HPDE6-E6E7 (cell line): ENCODE data around the gene AGBL1.
A peak's percentile ranks its signal among the peaks of the same experiment; 100 is the strongest.

Experiments
- DNase-seq: peaks from one replicate; pipeline ENCODE4 v3.0.0; 2011; ENCODE audit warnings: missing footprints; ENCODE audit errors: extremely low spot score

Gene AGBL1

DNA sequence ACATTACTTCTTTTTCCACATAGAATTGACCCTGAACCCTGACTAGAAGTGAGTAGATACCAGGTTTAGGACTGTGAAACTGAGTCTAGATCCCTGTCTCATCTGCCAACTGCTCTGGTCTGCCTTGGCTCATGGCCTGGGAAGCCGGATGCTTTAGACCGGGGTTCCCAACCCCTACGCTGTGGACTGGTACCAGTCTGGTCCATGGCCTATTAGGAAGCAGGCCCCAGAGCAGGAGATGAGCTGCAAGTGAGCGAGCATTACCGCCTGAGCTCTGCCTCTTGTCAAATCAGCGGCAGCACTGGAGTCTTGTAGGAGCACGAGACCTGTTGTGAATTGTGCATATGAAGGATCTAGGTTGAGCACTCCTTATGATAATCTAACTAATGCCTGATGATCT, 734.2 kb downstream of the AGBL1 start:
- no peak for DNase-seq

DNA sequence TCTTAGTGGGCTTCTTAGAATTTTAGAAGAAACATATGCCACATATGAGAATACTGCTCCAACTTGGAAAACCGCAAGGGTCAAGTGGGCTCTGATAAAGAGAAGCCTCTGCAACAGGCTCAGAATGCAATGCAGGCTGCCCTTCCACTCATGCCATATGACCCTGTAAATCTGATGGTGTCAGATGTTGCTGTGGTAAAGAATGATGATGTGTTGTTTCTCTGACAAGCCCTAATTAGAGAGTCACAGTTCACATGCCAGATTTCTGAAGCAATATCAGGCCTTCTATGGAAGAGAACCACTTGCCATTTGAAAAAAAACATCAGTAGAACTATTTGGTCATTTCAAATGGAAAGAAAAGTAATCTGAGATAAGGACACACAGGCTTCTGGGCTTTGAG, 749.6 kb downstream of the AGBL1 start:
- DNase-seq = no peak

DNA sequence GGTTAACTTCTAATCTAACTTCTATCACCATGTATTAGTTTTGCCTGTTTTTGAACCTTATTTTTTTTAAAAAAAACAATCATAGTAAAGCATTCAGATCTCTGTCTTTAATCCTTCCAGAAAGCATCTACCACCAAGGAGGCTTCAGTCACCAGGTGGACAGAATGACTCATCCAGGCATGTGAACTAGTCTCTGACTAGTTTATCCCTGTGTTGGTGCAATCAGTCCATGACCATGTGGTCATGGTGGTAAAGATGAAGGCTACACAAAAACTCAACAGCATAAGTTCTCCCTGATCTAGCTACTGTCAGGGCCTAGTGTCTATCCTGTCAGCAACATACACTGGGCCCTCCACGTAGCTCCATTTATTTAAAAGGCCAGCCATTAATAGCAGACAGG, 750.6 kb downstream of the AGBL1 start:
- peak; percentile 3 for DNase-seq

DNA sequence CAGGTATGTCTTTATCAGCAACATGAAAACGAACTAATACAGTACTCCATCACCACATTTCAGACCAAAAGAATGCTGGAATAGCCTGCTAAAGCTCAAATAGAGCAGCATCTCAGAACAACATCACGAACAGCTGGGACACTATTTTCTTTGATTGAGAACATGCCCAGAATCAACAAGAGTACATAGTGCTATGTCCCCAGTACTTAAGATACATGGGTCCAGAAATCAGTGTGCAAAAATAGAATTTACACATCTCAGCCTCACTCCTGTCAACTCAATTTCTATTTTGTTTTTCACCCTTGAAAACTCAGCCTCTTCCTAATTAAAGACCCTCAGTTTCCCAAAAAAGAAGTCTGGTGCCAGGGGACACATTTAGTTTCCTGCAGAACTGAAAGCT, 753.9 kb downstream of the AGBL1 start:
- DNase-seq = no peak

DNA sequence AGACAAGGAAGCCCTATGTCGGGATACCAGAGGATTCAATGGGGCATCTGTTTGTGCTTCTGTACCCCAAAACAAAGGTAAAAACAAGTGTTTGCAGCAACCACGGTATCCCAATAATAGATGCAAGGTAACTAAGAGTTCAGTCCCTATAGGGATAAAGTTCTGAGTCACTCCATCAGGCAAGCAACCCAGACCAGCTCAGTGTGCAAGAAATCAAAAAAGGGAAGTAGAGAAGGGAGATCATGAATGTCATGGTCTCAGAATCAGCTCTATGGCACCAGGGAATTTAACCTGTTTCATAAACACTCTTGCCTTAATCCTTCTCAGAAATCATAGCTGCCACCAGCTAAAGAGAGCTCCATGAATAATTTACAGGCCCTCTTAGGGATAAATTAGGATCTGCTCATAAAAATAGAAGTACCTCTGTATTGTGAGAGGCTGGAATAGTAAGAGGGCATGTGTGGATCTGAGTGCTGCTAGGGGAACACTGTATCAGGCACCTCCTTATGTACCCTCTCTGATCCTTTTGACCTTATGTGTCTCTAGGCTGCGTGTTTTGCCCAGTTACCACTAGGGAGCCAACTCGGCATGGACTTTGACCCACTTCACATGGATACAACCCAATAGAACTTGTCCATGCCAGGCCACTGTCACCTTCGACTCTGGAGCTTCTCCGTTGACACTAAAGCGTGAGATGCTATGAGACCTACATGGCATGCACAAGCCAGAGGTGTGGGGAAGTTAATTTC, 754.6 kb downstream of the AGBL1 start:
- DNase-seq = no peak

DNA sequence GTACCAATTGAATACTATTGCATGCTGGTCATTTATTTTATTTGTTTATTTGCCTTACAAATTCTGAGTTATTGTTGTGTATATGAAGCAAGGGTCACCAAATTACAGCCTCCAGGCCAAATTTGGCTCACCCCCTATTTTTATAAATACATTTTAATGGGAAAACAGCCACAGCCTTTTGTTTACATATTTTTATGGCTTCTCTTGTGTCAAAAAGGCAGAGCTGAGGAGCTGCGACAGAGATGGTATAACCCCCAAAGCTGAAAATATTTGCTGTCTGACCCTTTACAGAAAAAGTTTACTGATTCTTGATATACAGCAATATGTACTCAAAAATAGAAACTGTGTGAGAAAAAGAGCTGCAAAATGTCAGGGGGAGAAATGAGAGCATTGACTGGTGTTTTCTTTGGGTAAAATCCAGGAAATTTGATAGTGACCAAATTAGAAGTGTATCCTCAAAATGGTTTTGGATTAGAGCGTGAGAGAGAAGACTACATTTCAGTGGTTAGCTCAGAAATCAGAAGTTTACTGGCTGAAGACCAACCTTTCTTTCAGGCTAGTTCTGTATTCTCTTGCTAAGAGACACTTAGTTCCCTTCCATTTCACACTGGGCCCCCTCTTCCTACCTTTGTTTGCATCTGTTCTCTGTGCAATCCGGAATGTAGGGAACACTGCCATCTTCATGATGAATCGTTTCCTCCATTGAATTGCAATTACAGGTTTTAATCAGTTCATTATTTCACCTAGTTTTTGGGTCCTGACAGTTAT, 757.8 kb downstream of the AGBL1 start:
- DNase-seq = no peak

DNA sequence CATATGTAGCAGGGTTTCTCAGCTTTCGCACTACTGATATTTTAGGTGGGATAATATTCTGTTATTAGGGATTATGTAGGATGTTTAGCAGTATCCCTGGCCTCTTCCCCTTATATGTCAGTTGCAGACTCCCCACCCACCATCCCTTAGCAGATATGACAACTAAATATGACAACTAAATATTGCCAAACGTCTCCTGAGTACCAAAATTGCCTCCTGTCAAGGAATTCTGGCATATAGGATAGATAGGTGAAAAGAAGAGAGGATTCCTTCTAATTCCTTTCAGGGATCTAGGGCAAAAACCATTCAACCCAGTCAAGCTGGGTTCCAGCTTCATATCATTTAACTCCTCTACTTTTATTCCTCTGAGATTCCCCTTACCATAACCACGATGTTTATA, 759.8 kb downstream of the AGBL1 start:
- DNase-seq = no peak

DNA sequence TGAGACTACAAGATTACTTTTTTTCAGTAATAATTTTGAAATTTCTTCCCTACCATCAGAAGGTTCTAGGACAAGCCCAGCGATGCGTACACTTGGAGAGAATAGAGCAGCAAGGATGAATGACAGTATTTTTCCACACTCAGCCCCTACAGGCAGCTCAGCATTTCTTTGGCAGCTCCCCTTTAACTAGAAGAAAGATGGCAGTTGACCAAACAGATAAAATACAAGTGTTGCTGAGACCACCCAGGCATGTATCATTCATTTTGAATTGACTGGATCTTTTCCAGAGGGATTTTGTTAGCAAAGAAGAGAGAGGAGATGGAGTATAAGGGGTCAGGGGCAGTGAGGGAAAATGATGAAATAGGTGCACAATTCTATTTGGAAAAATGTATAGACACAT, 761.3 kb downstream of the AGBL1 start:
- DNase-seq = no peak

DNA sequence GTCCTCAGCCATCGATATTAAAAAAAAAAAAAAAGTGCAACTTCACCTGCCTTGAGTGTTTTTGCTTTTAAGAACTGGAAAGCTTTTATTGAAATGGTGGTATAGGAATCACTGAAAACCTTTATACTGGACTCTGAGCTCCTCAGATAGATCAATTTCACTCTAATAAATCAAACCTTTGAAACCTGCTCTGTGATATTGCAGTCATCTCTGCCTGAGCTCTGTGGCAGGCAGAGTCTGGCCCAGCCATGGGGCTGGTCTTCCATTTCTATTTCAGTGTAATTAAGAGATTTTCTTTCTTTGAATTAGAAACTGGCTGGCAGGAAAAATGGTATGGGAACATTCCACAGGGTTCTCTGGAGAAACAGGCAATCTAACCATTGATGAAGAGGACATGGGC, 762.5 kb downstream of the AGBL1 start:
- DNase-seq = no peak

DNA sequence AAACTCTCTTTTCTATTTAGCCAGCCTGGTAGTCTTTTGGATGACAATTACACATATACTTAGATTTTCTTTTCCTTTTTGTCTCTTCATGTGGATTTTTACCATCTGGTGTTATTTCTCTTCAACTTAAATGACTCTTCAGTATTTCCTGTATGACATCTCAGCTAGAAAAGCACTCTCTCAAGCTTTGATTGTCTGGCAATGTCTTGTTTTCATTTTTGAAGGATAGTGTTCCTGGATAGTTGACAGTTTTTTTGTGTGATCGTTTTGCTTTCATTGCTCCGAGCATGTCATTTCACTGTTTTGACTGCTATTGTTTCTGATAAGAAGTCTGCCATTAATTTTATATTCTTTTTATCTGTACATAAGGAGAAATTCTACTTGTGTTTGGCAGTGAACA, 766.4 kb downstream of the AGBL1 start:
- no peak for DNase-seq

DNA sequence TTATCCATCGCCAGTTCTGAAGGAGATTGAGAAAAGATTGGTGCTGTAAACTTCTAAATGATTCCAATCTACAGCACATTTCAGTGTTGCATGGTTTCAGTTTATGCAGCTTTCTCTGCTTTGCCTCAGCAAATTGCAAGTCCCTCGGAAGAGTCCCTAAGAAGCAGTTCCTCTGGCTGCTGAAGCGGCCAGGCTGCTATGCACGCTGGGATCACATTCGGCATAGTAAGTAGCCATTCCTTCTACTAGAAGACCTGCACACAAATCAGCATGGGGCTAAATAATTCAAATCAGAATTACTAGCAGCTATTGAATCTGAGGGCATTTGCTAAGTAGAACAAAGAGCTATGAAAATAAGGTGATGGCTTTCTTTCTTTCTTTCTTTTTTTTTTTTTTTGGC, 769.5 kb downstream of the AGBL1 start:
- DNase-seq = no peak

DNA sequence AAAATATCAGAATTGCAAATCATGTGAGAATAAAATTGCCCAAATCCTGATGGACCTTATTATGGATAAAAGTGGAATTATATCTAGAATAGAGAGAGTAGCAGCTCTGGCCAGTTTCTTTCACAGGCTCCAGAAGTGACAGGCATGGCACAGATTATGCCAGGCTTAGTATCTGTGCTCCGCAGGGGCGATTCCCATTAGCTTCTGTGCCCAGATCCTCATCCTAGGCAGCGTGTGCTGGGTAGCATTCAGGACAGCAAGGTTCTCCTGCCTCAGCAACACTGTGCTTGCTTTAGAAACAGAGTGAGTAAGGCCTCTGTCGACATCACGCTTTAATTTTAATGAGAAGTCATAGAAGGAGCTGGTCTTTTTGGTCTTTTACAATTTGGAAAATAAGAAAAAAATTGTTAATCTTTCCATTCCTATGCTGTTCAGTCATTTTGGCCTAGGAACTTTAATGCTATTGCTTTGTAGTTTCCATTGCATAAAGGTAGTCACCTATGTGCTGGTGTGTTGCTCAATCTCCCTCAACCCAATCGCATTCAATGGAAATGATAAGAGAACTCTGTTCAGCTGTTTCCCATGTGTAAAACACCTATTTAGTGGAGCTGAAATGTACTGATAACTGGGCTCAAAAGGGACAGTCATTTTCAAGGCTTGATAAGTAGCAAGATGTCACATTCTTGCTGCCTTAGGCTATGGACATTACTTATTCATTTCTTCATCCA, 770.1 kb downstream of the AGBL1 start:
- no peak for DNase-seq

DNA sequence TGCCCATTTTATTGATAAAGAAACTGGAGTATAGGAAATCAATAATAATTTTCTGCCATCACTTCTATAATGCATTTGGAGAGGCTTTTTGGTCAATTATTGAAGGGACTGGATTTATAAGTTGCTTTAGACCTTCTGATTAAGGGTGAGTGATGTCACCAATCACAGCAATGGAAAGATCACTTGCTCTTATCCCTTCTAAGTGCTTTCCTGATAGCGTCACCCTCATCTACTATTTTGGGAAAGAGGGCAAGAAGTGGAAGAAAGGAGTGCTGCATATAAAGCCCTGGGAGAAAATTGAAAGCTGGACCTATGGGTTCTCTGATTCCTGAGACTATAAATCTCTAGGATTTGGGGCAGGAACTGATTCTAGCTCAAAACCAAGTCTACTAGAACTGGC, 771.3 kb downstream of the AGBL1 start:
- DNase-seq = no peak

DNA sequence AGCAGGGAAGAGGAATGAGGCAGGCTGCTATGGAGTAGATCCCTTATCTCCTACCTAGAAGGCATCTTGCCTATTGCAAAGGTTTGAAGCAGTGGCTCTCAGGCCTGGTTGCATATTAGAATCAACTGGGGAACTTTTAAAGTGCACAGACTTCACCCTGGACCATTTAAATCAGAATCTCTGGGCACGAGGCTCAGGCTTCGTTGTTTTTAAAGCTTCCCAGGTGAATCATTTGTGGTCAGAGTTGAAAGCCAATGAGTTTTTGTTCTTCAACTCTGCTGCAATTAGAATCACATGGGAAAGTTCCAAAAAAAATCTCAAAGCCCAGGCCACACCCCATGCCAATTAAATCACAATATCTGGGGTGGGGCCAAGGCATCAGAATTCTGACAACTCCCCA, 773.1 kb downstream of the AGBL1 start:
- no peak for DNase-seq

DNA sequence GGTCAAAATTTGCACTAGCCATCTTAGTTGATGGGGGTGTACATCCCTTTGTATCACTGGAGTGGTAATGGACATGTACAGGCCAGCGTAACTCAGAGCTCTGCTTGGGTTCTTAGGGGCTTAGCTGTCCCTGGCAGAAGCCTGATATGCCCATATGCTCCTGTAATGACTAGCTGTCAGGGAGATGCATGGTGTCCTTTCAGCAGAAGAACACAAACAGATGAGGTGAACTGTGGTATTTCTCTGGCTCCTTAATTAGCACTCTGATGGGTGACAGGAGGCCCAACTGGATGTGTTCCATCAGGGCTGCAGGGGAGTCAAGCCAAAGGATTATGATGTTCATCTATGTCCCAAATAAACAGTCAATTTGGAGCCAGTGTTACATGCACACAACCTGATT, 774.5 kb downstream of the AGBL1 start:
- DNase-seq = no peak

DNA sequence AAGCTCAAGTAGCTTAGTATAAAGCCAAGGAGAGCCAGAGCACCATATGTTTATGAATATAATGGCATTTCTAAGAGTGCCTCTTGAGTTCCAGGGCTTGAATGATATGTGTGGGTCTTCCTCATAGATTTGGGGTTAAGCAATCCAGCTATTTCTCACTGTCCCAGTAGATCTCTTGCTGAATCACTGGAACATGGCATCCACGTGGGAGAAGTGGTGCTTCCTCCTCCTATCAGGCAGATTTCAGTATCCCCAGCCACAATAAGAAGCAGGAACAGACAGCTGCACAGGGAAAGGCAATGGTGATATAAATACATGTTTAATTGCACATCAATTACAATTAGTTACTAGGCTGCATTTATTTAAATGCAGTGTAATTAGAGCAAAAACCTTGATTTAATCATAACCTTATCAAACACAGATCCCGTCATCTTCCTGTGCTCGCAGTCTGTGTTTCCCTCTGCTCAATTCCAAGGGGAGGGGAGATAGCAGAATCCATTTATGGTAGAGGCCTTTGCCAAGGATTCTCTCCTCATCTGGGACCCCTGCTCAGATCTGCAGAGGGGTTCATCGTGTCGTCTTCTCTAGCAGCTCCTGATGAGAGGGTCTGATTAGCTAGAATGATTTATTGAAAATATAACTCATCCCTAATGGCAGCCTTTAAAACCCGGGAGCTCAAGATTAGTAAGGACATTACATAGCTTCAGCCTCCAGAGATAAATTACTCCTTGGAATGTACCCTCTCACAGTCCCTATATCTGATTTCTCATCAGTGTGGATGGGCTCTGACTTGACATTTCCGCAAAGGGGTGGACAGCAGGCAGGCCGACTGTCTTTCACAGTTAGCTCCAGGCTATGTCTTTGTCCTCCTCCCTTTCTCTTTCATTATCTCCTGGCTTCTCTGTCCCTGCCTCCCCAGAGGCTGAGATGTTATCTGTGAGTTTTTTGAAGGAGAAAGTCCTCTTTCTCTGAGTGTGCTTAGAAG, 775.9 kb downstream of the AGBL1 start:
- no peak for DNase-seq

DNA sequence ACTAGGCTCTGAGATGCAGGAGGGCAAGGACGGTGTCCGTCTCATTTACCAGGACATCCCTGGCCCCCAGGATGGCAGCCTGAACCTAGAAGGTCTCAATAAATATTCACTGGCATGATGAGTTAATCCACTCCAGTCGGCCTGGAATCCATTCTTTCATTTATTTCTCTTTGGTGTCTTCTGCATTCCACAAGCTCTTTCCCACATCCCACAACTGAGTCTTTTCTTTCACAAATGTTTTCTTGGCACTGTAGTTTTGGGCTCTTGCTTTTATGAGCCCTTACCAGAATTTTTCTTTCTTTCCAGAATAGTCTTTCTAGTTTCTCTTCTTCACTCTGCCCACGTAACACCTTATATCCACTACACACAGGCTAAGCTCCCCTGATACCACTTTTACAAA, 778.0 kb downstream of the AGBL1 start:
- DNase-seq = no peak

DNA sequence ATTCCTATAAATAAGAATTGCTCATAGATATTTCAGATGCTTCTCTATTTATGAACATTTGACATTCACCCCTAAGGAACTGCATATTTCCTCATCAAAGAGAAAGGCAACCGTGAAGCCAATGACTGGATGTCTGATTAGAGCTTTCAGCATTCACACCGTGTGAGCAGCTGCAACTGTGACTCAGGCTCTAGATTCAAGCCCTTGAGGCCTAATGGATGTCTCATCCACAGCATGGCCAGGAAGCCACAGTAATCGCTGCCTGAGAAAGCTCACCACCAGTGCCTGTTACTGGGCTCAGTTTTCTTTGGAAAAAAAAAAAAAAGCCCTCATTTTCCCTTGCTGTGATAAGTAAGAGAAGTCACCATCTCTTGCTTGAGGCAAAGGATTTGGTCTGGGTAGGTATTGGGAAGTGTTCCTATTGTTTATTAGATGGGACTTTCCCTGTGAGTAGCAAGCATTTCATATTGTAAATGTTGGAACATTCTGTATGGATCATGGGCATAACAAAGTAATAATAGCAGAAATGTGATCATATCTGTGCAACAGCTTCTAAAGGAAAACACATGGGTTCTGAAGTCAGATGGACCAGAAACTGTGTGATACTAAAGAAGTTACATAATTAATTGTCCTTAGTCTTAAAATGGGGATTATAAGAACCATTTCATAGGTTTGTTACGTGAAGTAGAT, 783.7 kb downstream of the AGBL1 start:
- peak; percentile 58 for DNase-seq

DNA sequence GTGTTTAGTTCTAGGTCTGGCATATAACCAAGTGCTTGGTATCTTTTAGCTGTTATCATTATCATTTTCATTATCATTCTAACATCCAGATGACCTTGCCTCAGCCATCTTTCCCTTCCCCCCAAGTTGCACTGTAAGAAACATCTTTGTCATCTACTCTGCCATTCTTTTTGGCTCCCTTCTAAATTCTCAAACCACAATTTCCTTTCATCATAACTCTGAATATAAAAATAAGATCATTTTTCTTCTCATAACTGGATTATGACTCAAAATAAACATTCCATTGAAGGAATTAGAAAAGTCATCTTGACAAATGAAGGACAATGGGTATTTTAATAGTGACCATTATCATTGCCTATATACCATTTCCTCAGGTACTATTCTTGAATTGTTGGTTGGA, 786.2 kb downstream of the AGBL1 start:
- no peak for DNase-seq

DNA sequence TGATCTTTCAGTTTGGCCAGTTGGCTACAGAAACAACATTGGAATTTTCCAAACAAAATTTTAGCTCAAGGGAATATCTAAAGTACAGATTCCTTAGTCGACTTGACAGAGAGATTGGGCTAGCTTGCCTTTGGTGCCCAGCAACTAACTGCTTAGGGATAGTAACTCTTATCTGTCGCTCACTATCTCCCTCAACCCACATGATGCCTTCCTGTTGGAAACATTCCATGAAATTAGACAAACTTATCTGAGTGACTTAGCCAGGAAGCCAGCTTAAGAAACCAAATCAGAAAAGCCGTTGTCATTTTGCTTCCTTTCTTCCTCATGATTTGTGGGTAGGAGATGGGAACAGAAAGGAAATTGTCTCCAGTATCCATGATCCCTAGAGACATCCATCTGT, 791.2 kb downstream of the AGBL1 start:
- DNase-seq = no peak

DNA sequence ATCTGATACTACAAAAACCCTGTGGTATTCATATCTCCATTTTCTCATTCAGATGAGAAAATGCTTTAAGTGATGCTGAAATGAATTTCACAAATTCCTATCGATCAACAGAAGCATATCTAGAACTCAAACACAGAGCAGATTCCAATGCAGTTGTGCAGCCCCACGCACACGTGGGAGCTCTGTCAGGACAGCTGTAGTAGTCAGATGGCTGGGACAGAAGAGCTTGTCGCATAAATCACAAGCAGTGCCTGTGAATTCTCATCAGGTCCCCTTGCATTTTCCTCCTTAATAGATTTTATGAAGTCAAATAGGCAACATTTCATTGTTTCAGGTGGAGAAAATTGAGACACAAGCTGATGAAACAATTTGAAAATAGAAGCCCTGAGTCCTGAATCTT, 792.3 kb downstream of the AGBL1 start:
- DNase-seq = no peak
